NT2/D1 (cell line): ENCODE measurements around the gene PNKP.

Source experiments
- DNase-seq: peaks from one replicate; pipeline ENCODE4 v3.0.0-alpha.2; 2011; ENCODE audit warnings: low read depth, low spot score
- H3K27me3 ChIP-seq: 2 replicates; pipeline ENCODE4 v1.6.0; 2011; ENCODE audit warnings: mild to moderate bottlenecking; ENCODE audit not compliant: insufficient read length, insufficient read depth
- H3K36me3 ChIP-seq: 2 replicates; pipeline ENCODE4 v1.6.1; 2011; ENCODE audit warnings: mild to moderate bottlenecking, low read length, mixed read lengths; ENCODE audit not compliant: insufficient read depth, insufficient read length
- H3K4me1 ChIP-seq: 2 replicates; pipeline ENCODE4 v1.5.1; 2011; ENCODE audit not compliant: insufficient read depth, insufficient read length
- H3K4me3 ChIP-seq: 2 replicates; pipeline ENCODE4 v1.5.1; 2011; ENCODE audit warnings: low read depth; ENCODE audit not compliant: insufficient read length
- H3K9ac ChIP-seq: 2 replicates; pipeline ENCODE4 v1.6.0; 2011; ENCODE audit warnings: low read depth; ENCODE audit not compliant: insufficient read length
- H3K9me3 ChIP-seq: 2 replicates; pipeline ENCODE4 v1.5.1; 2011; ENCODE audit warnings: mild to moderate bottlenecking, low read length; ENCODE audit not compliant: insufficient read depth
- SUZ12 ChIP-seq: IDR thresholded peaks from 2 replicates; pipeline ENCODE4 v1.6.1; 2011; ENCODE audit not compliant: insufficient read length, insufficient read depth; ENCODE audit errors: extremely low read depth
- YY1 ChIP-seq: IDR thresholded peaks from 2 replicates; pipeline ENCODE4 v1.6.1; 2011; ENCODE audit not compliant: insufficient read length, insufficient read depth
- ZNF274 ChIP-seq: IDR thresholded peaks from 2 replicates; pipeline ENCODE4 v1.6.1; 2011; ENCODE audit warnings: mild to moderate bottlenecking, low read depth, low read length

The PNKP gene

GRCh38 chr19:49866933-49867782, at the start of gene PNKP:
TSS of gene PNKP (minus strand) at chr19:49867576. CDS start at chr19:49867204, 372 bp downstream.
- Histone ChIP-seq H3K4me1 (peaks cover 25% of the 10 kb centered on the region), H3K9ac (peak within 1 kb of the TSS; percentile 93), H3K4me3 (peak within 1 kb of the TSS; percentile 86), H3K27me3 (no peaks in the 10 kb centered on the region), H3K36me3 (peaks cover 56% of the 10 kb centered on the region), H3K9me3 (no peaks in the 10 kb centered on the region)
- DNase-seq, result no peak
- TF ChIP-seq ZNF274 (no peak), SUZ12 (no peak), YY1 (no peak)

GRCh38 chr19:49915271-49915670, 47.9 kb upstream of the PNKP start:
- no peak for DNase-seq
- Histone ChIP-seq H3K4me1 (peaks cover 5% of the 10 kb centered on the region), H3K9me3 (no peaks in the 10 kb centered on the region), H3K9ac (no peak overlapping the region), H3K4me3 (no peak overlapping the region), H3K36me3 (peaks cover 80% of the 10 kb centered on the region), H3K27me3 (no peaks in the 10 kb centered on the region)
- TF ChIP-seq ZNF274, result no peak
- no peak for TF ChIP-seq YY1
- no peak for TF ChIP-seq SUZ12

- H3K9ac ChIP-seq, result no peak overlapping the region
- H3K36me3 ChIP-seq, result peaks cover 86% of the 10 kb centered on the region
- no peaks in the 10 kb centered on the region for H3K9me3 ChIP-seq
- H3K4me1 ChIP-seq, result peaks cover 6% of the 10 kb centered on the region
- TF ChIP-seq YY1 (no peak), ZNF274 (no peak), SUZ12 (no peak)
- DNase-seq, result no peak
- H3K4me3 ChIP-seq, result no peak overlapping the region
- H3K27me3 ChIP-seq, result no peaks in the 10 kb centered on the region
Measured at GRCh38 chr19:49913720-49914119, 46.3 kb upstream of the PNKP start.

GRCh38 chr19:49912965-49913685, 45.7 kb upstream of the PNKP start:
- no peak overlapping the region for H3K9ac ChIP-seq
- H3K9me3 ChIP-seq, result no peaks in the 10 kb centered on the region
- peaks cover 9% of the 10 kb centered on the region for H3K4me1 ChIP-seq
- no peaks in the 10 kb centered on the region for H3K27me3 ChIP-seq
- DNase-seq, result no peak
- H3K4me3 ChIP-seq, result no peak overlapping the region
- no peak for TF ChIP-seq YY1
- TF ChIP-seq ZNF274, result no peak
- no peak for TF ChIP-seq SUZ12
- H3K36me3 ChIP-seq, result peaks cover 87% of the 10 kb centered on the region

- H3K36me3 ChIP-seq, result peaks cover 88% of the 10 kb centered on the region
- no peak for DNase-seq
- H3K4me3 ChIP-seq, result no peak overlapping the region
Measured at GRCh38 chr19:49911381-49912145, 44.2 kb upstream of the PNKP start.

GRCh38 chr19:49910179-49910578, 42.8 kb upstream of the PNKP start:
- Histone ChIP-seq H3K4me3 (no peak overlapping the region), H3K36me3 (peaks cover 80% of the 10 kb centered on the region), H3K9ac (no peak overlapping the region), H3K27me3 (no peaks in the 10 kb centered on the region), H3K4me1 (peaks cover 17% of the 10 kb centered on the region), H3K9me3 (no peaks in the 10 kb centered on the region)
- TF ChIP-seq SUZ12 (no peak), YY1 (no peak), ZNF274 (no peak)
- no peak for DNase-seq

More at GRCh38 chr19:49911381-49912145, 44.2 kb upstream of the PNKP start:
- Histone ChIP-seq H3K4me1 (peaks cover 17% of the 10 kb centered on the region), H3K9ac (no peak overlapping the region), H3K9me3 (no peaks in the 10 kb centered on the region), H3K27me3 (no peaks in the 10 kb centered on the region)
- TF ChIP-seq SUZ12 (no peak), ZNF274 (no peak)
